Epithelial cell of proximal tubule (primary cell): Measurements from ENCODE around the gene GRPEL2. TPM values are rescaled to one million over a fixed set of nuclear protein-coding genes. Genes with fewer than 3 reads are reported as not detected.

Source experiments
- DNase-seq: peaks from one replicate; pipeline ENCODE4 v3.0.0-alpha.2; 2011; ENCODE audit warnings: low read depth
- H3K4me3 ChIP-seq: 2 replicates; pipeline ENCODE4 v1.5.1; 2011; ENCODE audit warnings: low read depth, mild to moderate bottlenecking, low read length
- total RNA-seq: library from RNA; depleted of rRNA; stranded (reverse); fragments of >200 nt; gene quantifications from 2 replicates; pipeline ENCODE4 v1.2.3, GENCODE V29; 2015
- TF ChIP-seq, protein P1 (sequence below): conservative IDR thresholded peaks from 2 replicates; pipeline ENCODE4 v1.5.1; 2012; ENCODE audit warnings: low read depth, mild to moderate bottlenecking, low read length

GRPEL2 gene, protein sequence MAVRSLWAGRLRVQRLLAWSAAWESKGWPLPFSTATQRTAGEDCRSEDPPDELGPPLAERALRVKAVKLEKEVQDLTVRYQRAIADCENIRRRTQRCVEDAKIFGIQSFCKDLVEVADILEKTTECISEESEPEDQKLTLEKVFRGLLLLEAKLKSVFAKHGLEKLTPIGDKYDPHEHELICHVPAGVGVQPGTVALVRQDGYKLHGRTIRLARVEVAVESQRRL
- total RNA-seq = 15.5 and 21.6 TPM in 2 replicates

DNA sequence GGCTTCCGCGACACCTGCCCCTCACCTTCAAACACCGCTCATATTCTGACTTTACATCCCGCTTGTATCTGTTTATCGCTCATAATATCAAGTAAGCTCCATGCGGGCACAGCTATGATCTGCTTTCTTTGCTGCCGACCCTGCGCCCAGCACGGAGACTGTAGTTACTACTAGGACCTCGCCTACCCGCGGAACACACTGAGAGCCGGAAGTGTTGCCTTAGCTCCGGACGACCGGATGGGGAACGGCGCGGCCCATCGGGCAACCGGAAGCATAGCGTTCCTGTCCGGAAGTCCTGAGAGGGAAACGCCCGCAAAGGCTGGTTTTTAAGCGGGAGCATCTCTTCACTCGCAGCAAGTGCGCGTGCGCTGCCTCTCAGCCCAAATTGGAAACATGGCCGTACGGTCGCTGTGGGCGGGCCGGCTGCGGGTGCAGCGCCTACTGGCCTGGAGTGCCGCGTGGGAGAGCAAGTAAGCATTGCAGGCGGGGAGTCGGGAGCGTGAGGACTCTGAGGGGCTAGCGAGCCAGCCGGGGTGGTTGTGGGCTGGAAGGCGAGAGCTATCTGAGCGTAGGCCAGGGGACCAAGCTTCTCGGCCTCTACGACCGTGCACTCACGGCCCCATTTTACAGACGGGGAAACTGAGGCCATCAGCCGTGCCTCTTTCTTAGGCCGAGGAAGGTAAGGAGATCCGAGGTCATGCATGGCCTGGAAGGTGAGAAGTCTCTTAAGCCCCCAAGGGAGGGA, at the start of gene GRPEL2:
Gene GRPEL2, plus strand, starts transcription at position 353 of the 745 bp plus-strand sequence. Its CDS starts 41 bp downstream, at position 394.
- peak; percentile 77 for DNase-seq
- TF ChIP-seq, protein P1, sequence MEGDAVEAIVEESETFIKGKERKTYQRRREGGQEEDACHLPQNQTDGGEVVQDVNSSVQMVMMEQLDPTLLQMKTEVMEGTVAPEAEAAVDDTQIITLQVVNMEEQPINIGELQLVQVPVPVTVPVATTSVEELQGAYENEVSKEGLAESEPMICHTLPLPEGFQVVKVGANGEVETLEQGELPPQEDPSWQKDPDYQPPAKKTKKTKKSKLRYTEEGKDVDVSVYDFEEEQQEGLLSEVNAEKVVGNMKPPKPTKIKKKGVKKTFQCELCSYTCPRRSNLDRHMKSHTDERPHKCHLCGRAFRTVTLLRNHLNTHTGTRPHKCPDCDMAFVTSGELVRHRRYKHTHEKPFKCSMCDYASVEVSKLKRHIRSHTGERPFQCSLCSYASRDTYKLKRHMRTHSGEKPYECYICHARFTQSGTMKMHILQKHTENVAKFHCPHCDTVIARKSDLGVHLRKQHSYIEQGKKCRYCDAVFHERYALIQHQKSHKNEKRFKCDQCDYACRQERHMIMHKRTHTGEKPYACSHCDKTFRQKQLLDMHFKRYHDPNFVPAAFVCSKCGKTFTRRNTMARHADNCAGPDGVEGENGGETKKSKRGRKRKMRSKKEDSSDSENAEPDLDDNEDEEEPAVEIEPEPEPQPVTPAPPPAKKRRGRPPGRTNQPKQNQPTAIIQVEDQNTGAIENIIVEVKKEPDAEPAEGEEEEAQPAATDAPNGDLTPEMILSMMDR = no peak
- peak within 1 kb of the TSS; percentile 100 for H3K4me3 ChIP-seq

DNA sequence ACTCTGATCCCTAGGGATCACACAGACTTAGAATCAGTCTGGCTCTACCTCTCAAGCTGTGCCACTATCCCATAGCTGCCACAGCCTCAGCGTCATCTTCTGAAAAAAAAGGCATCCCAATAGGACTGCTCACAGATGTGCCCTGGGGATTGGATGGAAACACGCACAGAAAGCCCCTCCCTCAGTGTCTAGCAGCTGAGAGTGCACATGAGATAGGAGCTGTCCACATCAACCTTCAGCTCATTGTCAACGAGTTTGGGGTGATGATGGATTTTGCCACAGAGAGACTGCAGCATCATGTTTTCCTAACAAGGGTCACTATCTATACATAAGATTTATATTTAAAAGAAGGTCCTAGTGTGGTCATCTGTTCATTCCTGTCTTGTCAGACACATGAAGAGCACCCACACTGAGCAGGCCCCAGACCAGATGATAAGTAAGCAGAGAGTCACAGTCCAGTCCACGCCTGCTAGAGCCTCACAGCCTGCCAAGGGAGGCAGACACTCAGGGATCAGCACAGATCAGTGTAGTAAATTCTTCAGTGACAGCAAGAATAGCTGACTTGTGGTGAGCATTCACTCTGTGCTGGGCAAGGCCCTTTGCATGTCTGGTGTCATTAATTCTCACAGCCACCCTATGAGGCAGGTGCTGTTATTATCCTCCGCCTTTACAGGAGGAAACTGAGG, 47.8 kb upstream of the GRPEL2 start:
- H3K4me3 ChIP-seq = no peak overlapping the region
- no peak for DNase-seq
- TF ChIP-seq, protein P1 = no peak

DNA sequence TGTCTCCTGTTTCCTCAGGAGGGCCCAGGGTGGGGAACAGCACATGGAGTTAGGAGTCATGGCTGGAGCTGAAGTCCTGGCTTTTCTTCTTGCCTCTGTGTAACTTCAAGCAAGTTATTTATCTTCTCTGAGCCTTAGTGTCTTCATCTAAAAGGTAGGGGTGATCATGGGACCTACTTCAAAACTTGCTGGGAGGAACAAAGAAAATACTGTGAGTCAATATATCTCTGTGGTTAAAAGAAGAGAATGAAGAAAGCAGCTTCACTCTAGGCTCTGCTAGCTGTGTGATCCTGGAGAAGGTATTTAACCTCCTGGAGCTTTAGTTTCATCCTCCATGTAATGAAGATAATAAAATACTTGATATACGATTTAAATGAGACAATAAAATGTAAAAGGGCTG, 47.1 kb upstream of the GRPEL2 start:
- DNase-seq = no peak
- H3K4me3 ChIP-seq = no peak overlapping the region
- TF ChIP-seq, protein P1 = no peak

DNA sequence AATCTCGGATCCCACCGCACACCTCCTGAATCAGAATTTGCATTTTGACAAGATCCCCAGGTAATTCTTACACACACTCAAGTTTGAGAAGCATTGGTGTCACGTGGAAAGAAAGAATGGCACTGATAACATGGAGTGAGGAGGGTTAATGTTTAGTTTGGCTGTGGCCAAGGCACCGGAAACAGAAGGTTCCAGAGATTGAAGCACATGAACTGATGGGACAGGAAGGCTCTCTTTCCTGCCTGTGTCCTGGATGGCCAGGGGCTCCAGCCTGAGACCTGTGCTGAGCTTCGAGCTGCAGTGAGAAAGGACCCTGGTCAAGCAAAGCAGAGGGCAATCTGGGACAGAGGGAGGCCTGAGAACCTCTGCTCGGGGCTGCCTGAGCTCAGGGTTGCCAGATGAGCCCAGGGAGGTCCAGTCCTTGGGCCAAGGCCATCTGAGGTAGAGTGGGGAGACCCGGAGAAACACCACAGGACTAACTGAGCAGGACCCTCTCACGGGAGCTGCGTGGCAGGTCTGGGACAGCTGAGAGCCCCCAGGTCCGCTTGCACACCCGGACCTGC, 46.4 kb upstream of the GRPEL2 start:
- no peak for DNase-seq
- no peak overlapping the region for H3K4me3 ChIP-seq
- TF ChIP-seq, protein P1 = no peak

DNA sequence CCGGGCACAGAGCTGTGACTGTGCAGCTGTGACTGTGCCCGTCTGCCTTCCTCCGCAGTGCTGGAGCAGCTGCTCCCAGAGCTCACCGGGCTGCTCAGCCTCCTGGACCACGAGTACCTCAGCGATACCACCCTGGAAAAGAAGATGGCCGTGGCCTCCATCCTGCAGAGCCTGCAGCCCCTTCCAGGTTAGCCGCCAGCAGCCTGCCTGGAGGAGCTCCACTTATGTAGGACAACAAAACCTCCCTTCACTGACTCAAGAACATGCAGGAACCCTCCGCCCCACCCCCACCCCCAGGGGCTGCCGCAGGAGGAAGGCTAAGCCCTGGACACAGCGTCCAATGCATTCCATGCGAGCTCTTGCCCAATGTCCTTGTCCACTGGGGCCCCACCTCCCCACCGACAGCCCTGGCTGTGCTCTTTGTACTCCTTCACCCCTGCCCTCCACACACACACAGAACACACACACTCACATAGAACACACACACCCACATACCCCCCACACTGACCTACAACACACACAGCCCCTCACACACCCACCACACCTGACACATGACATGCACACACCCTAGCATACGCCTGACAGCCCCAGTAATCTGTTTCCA, 45.7 kb upstream of the GRPEL2 start:
- TF ChIP-seq, protein P1 = no peak
- no peak for DNase-seq

DNA sequence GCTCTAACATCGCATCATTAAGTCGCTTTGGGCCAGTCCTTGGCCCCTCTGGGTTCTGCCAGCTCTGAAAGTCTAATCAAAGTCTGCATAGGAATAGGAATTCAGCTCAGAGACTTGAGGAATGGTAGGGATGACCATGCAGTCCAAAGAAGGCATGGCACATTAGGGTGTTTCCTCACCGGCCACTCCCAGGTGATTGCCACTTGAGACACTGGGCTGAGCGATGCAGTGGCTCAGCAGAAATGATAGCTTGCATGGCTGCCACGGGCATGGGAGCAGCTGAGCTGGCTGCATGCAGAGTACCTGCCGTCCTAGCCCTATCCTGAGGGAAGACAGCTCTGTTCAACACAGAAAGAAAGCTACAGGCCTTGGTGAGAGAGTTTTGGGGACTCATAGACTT, 44.9 kb upstream of the GRPEL2 start:
- no peak overlapping the region for H3K4me3 ChIP-seq
- TF ChIP-seq, protein P1 = no peak
- no peak for DNase-seq

More for the DNA sequence above, 45.7 kb upstream of the GRPEL2 start:
- H3K4me3 ChIP-seq = no peak overlapping the region
